HAP-1 (cell line): ENCODE measurements around the gene APCS.

ENCODE experiments used
- DNase-seq, 2 experiments: peaks; one replicate each; pipeline ENCODE4 v3.0.0-alpha.2; 2016 to 2020; ENCODE audit warnings: low spot score in 2 of 2
- H3K27me3 ChIP-seq: fragments of 250-450 bp; sonication (Bioruptor Pico); 2 replicates; pipeline ENCODE4 v1.5.1; 2020; ENCODE audit warnings: low read depth, mild to moderate bottlenecking, moderate library complexity
- H3K36me3 ChIP-seq: fragments of 250-450 bp; sonication (Bioruptor Pico); replicated peaks from 2 replicates; pipeline ENCODE4 v1.5.1; 2020; ENCODE audit warnings: mild to moderate bottlenecking
- H3K4me1 ChIP-seq: fragments of 250-450 bp; sonication (Bioruptor Pico); 2 replicates; pipeline ENCODE4 v1.5.1; 2020; ENCODE audit warnings: mild to moderate bottlenecking
- H3K4me3 ChIP-seq: fragments of 250-450 bp; sonication (Bioruptor Pico); 2 replicates; pipeline ENCODE4 v1.5.1; 2020; ENCODE audit warnings: mild to moderate bottlenecking, moderate library complexity
- H3K9me3 ChIP-seq: fragments of 250-450 bp; sonication (Bioruptor Pico); 2 replicates; pipeline ENCODE4 v1.5.1; 2020; ENCODE audit warnings: mild to moderate bottlenecking, moderate library complexity
- in situ Hi-C: fragments of 300-500 bp; cut with MboI; formaldehyde crosslinking; loops from 3 replicates; pipeline ENCODE4 v1.14.3; 2020; ENCODE audit warnings: low sequenced_read_pairs, inconsistent platforms, mixed read lengths

The APCS gene

GRCh38 chr1:159598196-159598595, 10.6 kb downstream of the APCS start:
- H3K36me3 ChIP-seq = no peaks in the 10 kb centered on the region
- no peak overlapping the region for H3K4me3 ChIP-seq
- no peaks in the 10 kb centered on the region for H3K27me3 ChIP-seq
- H3K4me1 ChIP-seq = no peaks in the 10 kb centered on the region
- no peak for DNase-seq
- H3K9me3 ChIP-seq = no peaks in the 10 kb centered on the region; the same call in 1 of the 2 replicates
- in situ Hi-C loops = no loop called here

GRCh38 chr1:159600894-159601293, 13.3 kb downstream of the APCS start:
- Histone ChIP-seq H3K4me1 (no peaks in the 10 kb centered on the region), H3K4me3 (no peak overlapping the region), H3K36me3 (no peaks in the 10 kb centered on the region), H3K27me3 (no peaks in the 10 kb centered on the region), H3K9me3 (no peaks in the 10 kb centered on the region; the same call in 1 of the 2 replicates)
- in situ Hi-C loops = no loop called here
- no peak for DNase-seq

- Histone ChIP-seq H3K4me3 (no peak overlapping the region), H3K4me1 (no peaks in the 10 kb centered on the region), H3K36me3 (no peaks in the 10 kb centered on the region), H3K27me3 (no peaks in the 10 kb centered on the region), H3K9me3 (no peaks in the 10 kb centered on the region; the same call in 1 of the 2 replicates)
- DNase-seq = no peak
- in situ Hi-C loops = no loop called here
Observed at GRCh38 chr1:159602501-159602999, 14.9 kb downstream of the APCS start.

GRCh38 chr1:159612211-159612885, 24.7 kb downstream of the APCS start:
- DNase-seq = no peak
- no peaks in the 10 kb centered on the region for H3K36me3 ChIP-seq
- no peak overlapping the region for H3K4me3 ChIP-seq
- H3K4me1 ChIP-seq = no peaks in the 10 kb centered on the region
- in situ Hi-C loops = no loop called here
- H3K27me3 ChIP-seq = no peaks in the 10 kb centered on the region
- H3K9me3 ChIP-seq = no peaks in the 10 kb centered on the region

GRCh38 chr1:159632922-159633321, 45.3 kb downstream of the APCS start:
- H3K27me3 ChIP-seq = no peaks in the 10 kb centered on the region
- no peaks in the 10 kb centered on the region for H3K36me3 ChIP-seq
- no peak for DNase-seq
- in situ Hi-C loops = no loop called here
- no peaks in the 10 kb centered on the region for H3K4me1 ChIP-seq
- no peaks in the 10 kb centered on the region for H3K9me3 ChIP-seq
- no peak overlapping the region for H3K4me3 ChIP-seq
